Measurements from ENCODE around the gene CDC42BPG.

CDC42BPG gene

DNA sequence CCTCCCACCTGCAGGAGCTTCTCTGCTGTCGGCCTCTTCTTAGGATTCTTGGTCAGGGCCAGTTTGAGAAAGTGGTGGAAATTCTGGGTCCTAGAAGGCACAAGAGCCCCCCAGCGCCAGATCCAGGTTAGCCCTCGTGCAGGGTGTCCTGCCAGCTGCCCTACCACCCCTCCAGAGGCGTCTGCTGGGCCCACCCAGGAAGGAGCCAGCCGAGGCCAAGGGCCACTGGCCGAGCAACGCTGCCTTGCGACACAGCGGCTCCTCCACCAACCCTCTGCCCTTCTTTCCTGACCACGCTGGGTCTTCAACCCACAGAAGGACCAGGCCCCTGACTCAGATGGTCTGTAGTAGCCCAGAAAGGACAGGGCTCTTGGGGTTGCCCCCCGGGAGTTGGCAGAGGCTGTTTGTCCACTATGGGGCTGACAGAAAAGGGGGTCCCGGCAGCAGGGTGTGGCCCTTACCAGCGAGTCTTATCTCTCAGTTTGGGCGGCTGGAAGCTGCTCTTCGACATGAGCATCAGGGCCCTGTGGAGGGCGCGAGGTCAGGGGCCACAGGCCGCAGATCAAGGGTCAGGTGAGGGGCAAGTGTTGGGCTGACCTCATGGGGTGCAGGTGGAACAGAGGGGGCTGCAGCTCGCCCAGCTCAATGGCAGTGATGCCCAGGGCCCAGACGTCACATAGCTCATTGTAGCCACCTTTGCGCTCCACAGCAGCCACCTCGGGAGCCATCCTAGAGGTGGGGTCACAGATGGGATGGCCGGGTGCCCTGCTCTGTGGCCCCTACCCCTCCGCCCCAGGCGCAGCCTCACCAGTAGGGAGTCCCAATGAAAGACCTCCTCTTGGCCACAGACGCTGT lies 43.9 kb downstream of the CDC42BPG start:
- no peak for DNase-seq (ENCODE audit: low spot score)
- TF ChIP-seq, protein P1, sequence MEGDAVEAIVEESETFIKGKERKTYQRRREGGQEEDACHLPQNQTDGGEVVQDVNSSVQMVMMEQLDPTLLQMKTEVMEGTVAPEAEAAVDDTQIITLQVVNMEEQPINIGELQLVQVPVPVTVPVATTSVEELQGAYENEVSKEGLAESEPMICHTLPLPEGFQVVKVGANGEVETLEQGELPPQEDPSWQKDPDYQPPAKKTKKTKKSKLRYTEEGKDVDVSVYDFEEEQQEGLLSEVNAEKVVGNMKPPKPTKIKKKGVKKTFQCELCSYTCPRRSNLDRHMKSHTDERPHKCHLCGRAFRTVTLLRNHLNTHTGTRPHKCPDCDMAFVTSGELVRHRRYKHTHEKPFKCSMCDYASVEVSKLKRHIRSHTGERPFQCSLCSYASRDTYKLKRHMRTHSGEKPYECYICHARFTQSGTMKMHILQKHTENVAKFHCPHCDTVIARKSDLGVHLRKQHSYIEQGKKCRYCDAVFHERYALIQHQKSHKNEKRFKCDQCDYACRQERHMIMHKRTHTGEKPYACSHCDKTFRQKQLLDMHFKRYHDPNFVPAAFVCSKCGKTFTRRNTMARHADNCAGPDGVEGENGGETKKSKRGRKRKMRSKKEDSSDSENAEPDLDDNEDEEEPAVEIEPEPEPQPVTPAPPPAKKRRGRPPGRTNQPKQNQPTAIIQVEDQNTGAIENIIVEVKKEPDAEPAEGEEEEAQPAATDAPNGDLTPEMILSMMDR (IDR thresholded peaks at IDR 0.05; ENCODE audit: extremely low read depth, missing control alignments), result no peak

DNA sequence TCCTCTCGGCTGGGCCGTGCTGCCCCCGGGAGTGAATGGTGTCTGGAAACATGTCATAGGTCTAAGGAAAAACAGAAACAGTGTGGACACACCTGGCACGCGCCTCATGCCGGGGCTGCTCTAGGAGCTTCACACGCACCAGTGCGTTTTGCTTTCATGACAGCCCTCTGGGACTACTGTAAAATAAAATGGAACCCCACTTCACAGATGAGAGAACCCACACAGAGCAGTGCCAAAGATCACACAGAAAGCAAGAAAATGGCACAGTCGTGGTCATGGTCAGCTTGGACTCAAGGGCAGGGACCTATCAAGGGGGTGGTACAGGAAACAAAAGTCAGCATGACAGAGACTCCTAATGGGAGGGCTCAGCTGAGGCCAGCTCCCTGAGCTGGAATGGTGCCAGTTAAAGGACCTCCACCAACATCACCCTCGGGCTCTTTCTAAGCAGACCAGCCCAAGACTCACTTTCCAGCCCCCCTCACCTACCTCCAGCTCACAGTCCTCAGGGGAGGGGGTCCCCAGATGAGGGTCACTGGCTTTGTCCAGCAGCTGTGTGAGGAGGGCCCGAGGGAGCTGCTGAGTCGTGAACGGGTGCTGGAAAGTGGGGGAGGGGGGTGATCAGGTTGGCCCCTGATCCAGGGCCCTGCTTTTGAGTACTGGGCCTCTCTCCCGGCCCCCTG lies 44.7 kb downstream of the CDC42BPG start:
- DNase-seq (ENCODE audit: low spot score), result no peak
- TF ChIP-seq, protein P1 (IDR thresholded peaks at IDR 0.05; ENCODE audit: extremely low read depth, missing control alignments), result no peak

DNA sequence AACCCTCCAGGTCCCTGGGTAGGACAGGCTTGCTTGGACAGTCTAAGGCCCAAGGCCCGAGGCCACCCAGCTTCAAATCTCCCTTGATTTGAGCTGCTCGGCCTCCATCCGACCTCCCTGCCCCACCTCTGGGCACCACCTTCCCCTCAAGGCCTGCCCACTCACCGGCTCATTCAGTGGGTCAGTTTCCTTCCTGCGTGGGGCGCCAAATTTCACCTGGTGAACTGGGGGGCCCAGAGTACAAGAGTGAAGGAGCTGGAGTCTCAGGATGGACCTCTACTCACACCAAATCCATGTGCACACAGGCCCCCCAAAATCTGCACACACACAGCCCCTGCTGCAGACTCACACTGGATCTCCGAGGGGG lies 45.2 kb downstream of the CDC42BPG start:
- no peak for DNase-seq (ENCODE audit: low spot score)
- TF ChIP-seq, protein P1 (IDR thresholded peaks at IDR 0.05; ENCODE audit: extremely low read depth, missing control alignments), result no peak

DNA sequence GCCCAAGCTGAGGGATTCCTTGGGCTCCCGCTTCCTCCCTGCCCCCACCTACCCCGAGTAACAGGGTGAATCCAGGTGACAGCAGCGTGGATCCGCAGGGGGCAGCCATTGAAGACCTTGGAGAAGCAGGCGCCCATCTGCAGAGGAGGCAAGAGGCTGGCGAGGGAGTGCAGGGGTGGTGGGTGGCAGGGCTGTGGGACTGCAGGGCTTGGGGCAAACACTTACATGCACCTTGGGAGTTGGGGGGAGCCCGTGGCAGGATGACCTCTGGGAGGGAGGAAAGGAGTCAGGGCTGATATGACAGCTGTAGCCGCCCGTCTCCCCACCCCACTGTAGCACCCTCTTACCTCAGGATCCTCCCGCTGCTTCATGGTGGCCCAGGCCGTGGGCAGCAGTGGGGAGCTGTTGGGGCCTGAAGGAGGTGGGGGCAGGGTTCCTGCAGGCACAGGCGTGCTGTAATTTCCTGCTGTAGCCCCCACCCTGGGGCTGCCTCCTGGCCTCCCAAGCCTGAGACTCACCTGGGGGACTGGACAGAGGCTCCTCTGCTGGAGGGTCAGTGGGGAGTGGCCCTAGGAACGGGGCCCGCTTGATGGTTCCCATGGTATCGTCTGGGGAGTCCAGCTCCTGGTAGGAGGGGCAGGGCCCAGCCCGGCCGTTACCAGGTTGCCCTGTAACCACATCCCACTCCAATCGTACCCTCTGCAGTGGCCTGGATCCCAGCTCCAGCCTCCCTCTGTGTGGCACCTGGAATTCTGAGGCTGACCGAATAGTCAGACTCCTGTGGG lies 47.5 kb downstream of the CDC42BPG start:
- TF ChIP-seq, protein P1 (IDR thresholded peaks at IDR 0.05; ENCODE audit: extremely low read depth, missing control alignments), result no peak
- DNase-seq (ENCODE audit: low spot score), result no peak

DNA sequence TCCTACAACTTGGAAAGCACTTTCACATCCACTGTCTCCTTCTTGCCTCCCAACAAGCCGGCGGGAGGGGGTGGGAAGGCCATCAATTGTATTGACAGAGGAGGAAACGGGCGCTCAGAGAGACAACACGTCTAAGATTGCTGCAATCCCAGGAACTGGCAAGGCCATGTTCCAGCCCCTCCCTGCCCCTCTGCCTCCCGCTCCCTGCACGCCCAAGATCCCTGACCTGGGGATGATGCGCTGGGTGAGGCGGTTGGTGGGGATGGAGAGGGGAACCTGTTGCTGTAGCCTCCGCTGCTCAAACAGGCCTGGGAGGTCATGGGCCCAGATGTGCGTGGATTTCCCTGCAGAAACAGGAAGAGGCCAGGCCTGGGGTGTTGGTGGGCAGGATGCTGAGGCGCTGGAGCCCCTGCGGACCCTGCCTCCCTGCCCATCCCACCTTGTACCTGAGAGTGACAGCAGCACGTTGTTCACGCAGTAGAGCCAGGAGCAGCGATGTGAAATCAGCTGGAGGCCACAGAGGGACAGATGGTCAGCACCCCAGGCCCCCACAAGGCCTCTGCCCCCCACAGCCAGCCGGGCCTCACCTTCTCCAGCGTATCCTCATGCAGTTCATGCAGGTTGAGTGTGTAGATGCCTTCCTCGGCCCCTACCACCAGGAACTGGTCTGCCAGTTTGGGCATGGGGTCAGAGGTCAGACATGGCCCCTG lies 48.3 kb downstream of the CDC42BPG start:
- no peak for DNase-seq (ENCODE audit: low spot score)
- TF ChIP-seq, protein P1 (IDR thresholded peaks at IDR 0.05; ENCODE audit: extremely low read depth, missing control alignments), result no peak

DNA sequence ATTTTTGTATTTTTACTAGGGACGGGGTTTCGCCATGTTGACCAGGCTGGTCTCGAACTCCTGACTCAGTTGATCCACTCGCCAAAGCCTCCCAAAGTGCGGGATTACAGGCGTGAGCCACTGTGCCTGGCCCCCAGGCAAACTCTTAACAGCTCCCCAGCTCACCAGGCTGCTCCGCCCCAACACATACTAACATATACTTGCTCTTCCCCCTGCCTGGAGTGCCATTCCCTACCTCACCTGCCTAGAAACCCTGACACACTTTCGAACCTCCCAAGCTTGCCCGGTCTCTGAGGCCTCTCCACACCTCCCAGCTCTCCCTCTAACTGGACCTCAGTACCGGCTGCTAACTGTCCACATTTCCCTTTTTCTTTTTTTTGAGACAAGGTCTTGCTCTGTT lies 49.9 kb downstream of the CDC42BPG start:
- DNase-seq (ENCODE audit: low spot score), result no peak
- TF ChIP-seq, protein P1 (IDR thresholded peaks at IDR 0.05; ENCODE audit: extremely low read depth, missing control alignments), result no peak
